ENCODE data around the gene COQ5.
A peak's percentile ranks its signal among the peaks of the same experiment; 100 is the strongest.
"Not testable (repeated sequence)": the region's sequence is repeated elsewhere in the genome, so short reads cannot be mapped to it uniquely, and the experiment has no call there.

The COQ5 gene

GRCh38 chr12:120528861-120529525, at the start of gene COQ5:
COQ5 (minus strand) TSS chr12:120529158; CDS start chr12:120529141, 17 bp downstream.
- DNase-seq (ENCODE audit: low read depth, low spot score) = peak; percentile 75

GRCh38 chr12:120574106-120574505, 45.1 kb upstream of the COQ5 start:
- DNase-seq (ENCODE audit: low read depth, low spot score) = no peak

GRCh38 chr12:120573560-120573959, 44.6 kb upstream of the COQ5 start:
- no peak for DNase-seq (ENCODE audit: low read depth, low spot score)

- DNase-seq (ENCODE audit: low read depth, low spot score) = no peak
Observed at GRCh38 chr12:120571299-120571698, 42.3 kb upstream of the COQ5 start.

GRCh38 chr12:120563495-120563894, 34.5 kb upstream of the COQ5 start:
- no peak for DNase-seq (ENCODE audit: low read depth, low spot score)

- DNase-seq (ENCODE audit: low read depth, low spot score) = no peak
Observed at GRCh38 chr12:120562906-120563305, 33.9 kb upstream of the COQ5 start.

- no peak for DNase-seq (ENCODE audit: low read depth, low spot score)
Observed at GRCh38 chr12:120557589-120557988, 28.6 kb upstream of the COQ5 start.

GRCh38 chr12:120554678-120555077, 25.7 kb upstream of the COQ5 start:
- DNase-seq (ENCODE audit: low read depth, low spot score) = no peak

- DNase-seq (ENCODE audit: low read depth, low spot score) = no peak
Observed at GRCh38 chr12:120546050-120546386, 17.1 kb upstream of the COQ5 start.

- no peak for DNase-seq (ENCODE audit: low read depth, low spot score)
Observed at GRCh38 chr12:120544691-120545090, 15.7 kb upstream of the COQ5 start.

GRCh38 chr12:120542166-120542565, 13.2 kb upstream of the COQ5 start:
- DNase-seq (ENCODE audit: low read depth, low spot score) = no peak

GRCh38 chr12:120540445-120540844, 11.5 kb upstream of the COQ5 start:
- DNase-seq (ENCODE audit: low read depth, low spot score) = no peak

- DNase-seq (ENCODE audit: low read depth, low spot score) = no peak
Observed at GRCh38 chr12:120539303-120539702, 10.3 kb upstream of the COQ5 start.

GRCh38 chr12:120538281-120539156, 9.6 kb upstream of the COQ5 start:
- no peak for DNase-seq (ENCODE audit: low read depth, low spot score)

- no peak for DNase-seq (ENCODE audit: low read depth, low spot score)
Observed at GRCh38 chr12:120537856-120538220, 8.9 kb upstream of the COQ5 start.

- no peak for DNase-seq (ENCODE audit: low read depth, low spot score)
Observed at GRCh38 chr12:120536064-120536791, 7.3 kb upstream of the COQ5 start.

GRCh38 chr12:120534703-120535655, 6.0 kb upstream of the COQ5 start:
- no peak for DNase-seq (ENCODE audit: low read depth, low spot score)

- DNase-seq (ENCODE audit: low read depth, low spot score) = no peak
Observed at GRCh38 chr12:120534203-120534702, 5.3 kb upstream of the COQ5 start, which contains the start of gene RNF10. RNF10 (plus strand) TSS chr12:120534356; CDS start chr12:120534812, 456 bp downstream.

GRCh38 chr12:120532701-120533238, 3.8 kb upstream of the COQ5 start:
- DNase-seq (ENCODE audit: low read depth, low spot score) = no peak

- DNase-seq (ENCODE audit: low read depth, low spot score) = not testable (repeated sequence)
Observed at GRCh38 chr12:120530418-120530761, 1.4 kb upstream of the COQ5 start.

Data from smooth muscle cell of the brain vasculature (primary cell).